ENCODE measurements around the gene THADA.

- no peak for TF ChIP-seq CTCF (IDR thresholded peaks at IDR 0.05)
- no peak for TF ChIP-seq POLR2A (IDR thresholded peaks at IDR 0.05)
Measured at GRCh38 chr2:43474273-43474672, 121.6 kb downstream of the THADA start.

Measured in suprapubic skin (tissue), 3 donors.